ENCODE results near the gene DYNLT1. TPM values are rescaled to one million over a fixed set of nuclear protein-coding genes. Genes with fewer than 3 reads are reported as not detected.
"Not testable (repeated sequence)": the region's sequence is repeated elsewhere in the genome, so short reads cannot be mapped to it uniquely, and the experiment has no call there.

DYNLT1 gene
- total RNA-seq, 4 donors from 2014 or later: 93.8 to 190 (median 146) TPM

DNA sequence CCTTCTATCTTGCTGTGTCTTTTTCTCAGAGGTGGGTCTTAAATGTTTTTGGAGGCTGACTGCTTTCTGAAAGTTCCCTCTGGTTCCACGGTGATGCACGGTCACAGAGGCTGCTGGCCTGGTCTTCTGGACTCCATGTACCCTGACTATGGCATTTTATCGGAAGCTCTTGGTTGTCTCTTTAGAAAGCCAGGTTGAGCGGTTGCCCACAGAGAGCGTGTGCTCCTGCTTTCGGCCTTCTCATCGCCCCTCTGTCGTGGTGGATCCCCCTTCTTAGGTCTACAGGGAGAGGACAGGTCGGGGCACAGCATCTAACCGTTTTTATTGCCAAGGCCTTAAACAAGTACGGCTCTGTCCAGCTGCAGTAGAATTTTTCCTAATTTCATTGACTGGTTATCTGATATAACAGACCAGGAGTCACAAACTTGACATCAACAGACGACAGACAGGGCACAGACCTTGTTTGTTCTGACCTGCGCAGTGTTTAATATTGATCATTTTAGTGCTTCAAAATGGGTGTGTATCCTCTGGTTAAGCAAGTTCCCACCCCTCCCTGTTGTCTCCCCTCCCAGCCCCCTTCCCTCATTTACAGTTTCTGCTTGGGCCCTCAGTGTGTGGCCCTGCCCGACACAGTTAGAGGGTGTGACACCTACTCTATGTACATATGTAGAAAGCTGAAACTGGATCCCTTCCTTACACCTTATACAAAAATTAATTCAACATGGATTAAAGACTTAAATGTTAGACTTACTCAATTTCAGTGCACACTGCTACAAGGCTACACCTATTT is 30.0 kb upstream of the DYNLT1 start:
- H3K36me3 ChIP-seq: no peaks in the 10 kb centered on the region
- H3K9me3 ChIP-seq: no peaks in the 10 kb centered on the region
- no peak overlapping the region for H3K27ac ChIP-seq
- H3K4me3 ChIP-seq: no peak overlapping the region
- no peak for DNase-seq
- TF ChIP-seq, protein P1, sequence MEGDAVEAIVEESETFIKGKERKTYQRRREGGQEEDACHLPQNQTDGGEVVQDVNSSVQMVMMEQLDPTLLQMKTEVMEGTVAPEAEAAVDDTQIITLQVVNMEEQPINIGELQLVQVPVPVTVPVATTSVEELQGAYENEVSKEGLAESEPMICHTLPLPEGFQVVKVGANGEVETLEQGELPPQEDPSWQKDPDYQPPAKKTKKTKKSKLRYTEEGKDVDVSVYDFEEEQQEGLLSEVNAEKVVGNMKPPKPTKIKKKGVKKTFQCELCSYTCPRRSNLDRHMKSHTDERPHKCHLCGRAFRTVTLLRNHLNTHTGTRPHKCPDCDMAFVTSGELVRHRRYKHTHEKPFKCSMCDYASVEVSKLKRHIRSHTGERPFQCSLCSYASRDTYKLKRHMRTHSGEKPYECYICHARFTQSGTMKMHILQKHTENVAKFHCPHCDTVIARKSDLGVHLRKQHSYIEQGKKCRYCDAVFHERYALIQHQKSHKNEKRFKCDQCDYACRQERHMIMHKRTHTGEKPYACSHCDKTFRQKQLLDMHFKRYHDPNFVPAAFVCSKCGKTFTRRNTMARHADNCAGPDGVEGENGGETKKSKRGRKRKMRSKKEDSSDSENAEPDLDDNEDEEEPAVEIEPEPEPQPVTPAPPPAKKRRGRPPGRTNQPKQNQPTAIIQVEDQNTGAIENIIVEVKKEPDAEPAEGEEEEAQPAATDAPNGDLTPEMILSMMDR (IDR thresholded peaks at IDR 0.05): no peak
- no peak for TF ChIP-seq POLR2A (IDR thresholded peaks at IDR 0.05)
- no peaks in the 10 kb centered on the region for H3K27me3 ChIP-seq
- H3K4me1 ChIP-seq: no peaks in the 10 kb centered on the region

DNA sequence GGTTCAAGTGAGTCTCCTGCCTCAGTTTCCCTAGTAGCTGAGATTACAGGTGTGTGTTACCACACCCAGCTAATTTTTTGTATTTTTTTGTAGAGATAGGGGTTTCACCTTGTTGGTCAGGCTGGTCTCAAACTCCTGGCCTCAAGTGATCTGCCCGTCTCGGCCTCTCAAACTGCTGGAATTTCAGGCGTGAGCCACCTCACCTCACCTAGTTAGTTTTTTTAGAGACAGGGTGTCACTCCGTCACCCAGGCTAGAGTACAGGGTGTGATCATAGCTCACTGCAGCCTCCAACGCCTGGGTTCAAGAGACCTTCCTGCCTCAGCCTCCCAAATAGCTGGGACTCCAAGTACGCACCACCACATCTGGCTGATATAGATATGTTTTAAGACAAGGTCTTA is 28.2 kb upstream of the DYNLT1 start:
- Histone ChIP-seq H3K9me3 (no peaks in the 10 kb centered on the region), H3K4me3 (no peak overlapping the region), H3K4me1 (no peaks in the 10 kb centered on the region), H3K27ac (no peak overlapping the region), H3K27me3 (no peaks in the 10 kb centered on the region), H3K36me3 (no peaks in the 10 kb centered on the region)
- no peak for TF ChIP-seq POLR2A (IDR thresholded peaks at IDR 0.05)
- TF ChIP-seq, protein P1 (IDR thresholded peaks at IDR 0.05): no peak
- no peak for DNase-seq

- H3K27ac ChIP-seq, DNase-seq, H3K9me3 ChIP-seq, H3K4me1 ChIP-seq, H3K4me3 ChIP-seq, H3K36me3 ChIP-seq, H3K27me3 ChIP-seq: not testable (repeated sequence)
These were observed 27.6 kb upstream of the DYNLT1 start for GRCh38 chr6:158672119-158672518.

GRCh38 chr6:158669145-158670035 is 24.8 kb upstream of the DYNLT1 start:
- DNase-seq: no peak
- Histone ChIP-seq H3K4me3 (no peak overlapping the region), H3K27me3 (no peaks in the 10 kb centered on the region), H3K4me1 (no peaks in the 10 kb centered on the region), H3K9me3 (no peaks in the 10 kb centered on the region), H3K36me3 (no peaks in the 10 kb centered on the region), H3K27ac (no peak overlapping the region)
- TF ChIP-seq POLR2A (IDR thresholded peaks at IDR 0.05): no peak
- TF ChIP-seq, protein P1 (IDR thresholded peaks at IDR 0.05): no peak

- H3K27ac ChIP-seq: peak overlapping the region in 1 of 4 donors; percentile 61
- no peaks in the 10 kb centered on the region for H3K36me3 ChIP-seq
- no peaks in the 10 kb centered on the region for H3K27me3 ChIP-seq
- no peaks in the 10 kb centered on the region for H3K9me3 ChIP-seq
- H3K4me1 ChIP-seq: peaks cover 0 to 5% (median 0%) of the 10 kb centered on the region in 4 donors
- TF ChIP-seq, protein P1 (IDR thresholded peaks at IDR 0.05): no peak
- no peak for TF ChIP-seq POLR2A (IDR thresholded peaks at IDR 0.05)
- no peak overlapping the region for H3K4me3 ChIP-seq
- no peak for DNase-seq
These were observed 24.2 kb upstream of the DYNLT1 start for GRCh38 chr6:158668707-158669103.

Data from Peyer's patch (tissue), 4 donors.